A673 (cell line): Measurements from ENCODE around the gene BABAM1. TPM values are rescaled to one million over a fixed set of nuclear protein-coding genes. Genes with fewer than 3 reads are reported as not detected.

ENCODE experiments used
- BruUV-seq: library from RNA; stranded (reverse); fragments of 400-500 nt; replicated peaks from 2 replicates; lab custom pipeline; 2021; lab: Mats Ljungman, UMichigan
- CTCF ChIA-PET: fragments of 300-600 bp; sonication (Branson Sonifier 250); formaldehyde crosslinking; loops from one replicate; lab custom pipeline; 2022; ENCODE audit warnings: antibody characterized with exemption; lab: Charles Lee
- POLR2A ChIA-PET: fragments of 300-600 bp; sonication (Branson Sonifier 250); formaldehyde crosslinking; loops from one replicate; lab custom pipeline; 2022; ENCODE audit warnings: antibody characterized with exemption; ENCODE audit not compliant: low non-redundant PET; lab: Charles Lee
- DNase-seq: peaks from one replicate; pipeline ENCODE4 v3.0.0-alpha.2; 2015; ENCODE audit warnings: low spot score
- H3K27ac ChIP-seq: fragments of 200-600 bp; sonication (generic); 2 replicates; pipeline ENCODE4 v1.5.1; 2016; ENCODE audit warnings: mixed run types, low read depth, mild to moderate bottlenecking, mixed read lengths, antibody characterized with exemption, low read length; ENCODE audit not compliant: poor library complexity, severe bottlenecking
- H3K27me3 ChIP-seq: fragments of 200-600 bp; sonication (generic); replicated peaks from 2 replicates; pipeline ENCODE4 v1.6.1; 2017; ENCODE audit warnings: mixed run types, low read depth, mild to moderate bottlenecking, mixed read lengths, antibody characterized with exemption, low read length; ENCODE audit not compliant: insufficient read depth, poor library complexity
- H3K36me3 ChIP-seq: fragments of 200-600 bp; sonication (generic); 2 replicates; pipeline ENCODE4 v1.6.1; 2016; ENCODE audit warnings: mixed run types, mild to moderate bottlenecking, mixed read lengths, antibody characterized with exemption, low read length; ENCODE audit not compliant: insufficient read depth, poor library complexity, severe bottlenecking
- H3K4me1 ChIP-seq: fragments of 200-600 bp; sonication (generic); 2 replicates; pipeline ENCODE4 v1.6.1; 2017; ENCODE audit warnings: mixed run types, mild to moderate bottlenecking, mixed read lengths, antibody characterized with exemption, low read length; ENCODE audit not compliant: insufficient read depth, poor library complexity, severe bottlenecking
- H3K4me3 ChIP-seq: fragments of 200-600 bp; sonication (generic); 2 replicates; pipeline ENCODE4 v1.5.1; 2016; ENCODE audit warnings: low read depth, mixed run types, mild to moderate bottlenecking, mixed read lengths, low read length; ENCODE audit not compliant: poor library complexity, severe bottlenecking
- H3K9me3 ChIP-seq: fragments of 200-600 bp; sonication (generic); 2 replicates; pipeline ENCODE4 v1.6.1; 2016; ENCODE audit warnings: mixed run types, low read depth, mild to moderate bottlenecking, mixed read lengths, antibody characterized with exemption, low read length; ENCODE audit not compliant: poor library complexity, severe bottlenecking
- EZH2 ChIP-seq: fragments of 200-600 bp; sonication (generic); IDR thresholded peaks from 2 replicates; pipeline ENCODE4 v1.6.1; 2017; ENCODE audit warnings: borderline replicate concordance, low read depth, mild to moderate bottlenecking, mixed read lengths, antibody characterized with exemption, low read length; ENCODE audit not compliant: poor library complexity, severe bottlenecking
- intact Hi-C: fragments of 100-400 bp; cut with micrococcal nuclease; formaldehyde crosslinking; loops from one replicate; pipeline ENCODE4 v1.10.0; 2022; ENCODE audit not compliant: unreplicated experiment
- total RNA-seq: library from RNA; stranded (reverse); gene quantifications from 2 replicates; pipeline ENCODE4 v1.2.3, GENCODE V29; 2021
- TF ChIP-seq, protein P1 (sequence below): fragments of 300-800, 200-600 bp; sonication (generic); conservative IDR thresholded peaks from 2 replicates; pipeline ENCODE4 v1.5.1; 2017; ENCODE audit warnings: low read depth, mild to moderate bottlenecking, antibody characterized with exemption, low read length, moderate library complexity, mixed read lengths

BABAM1 gene
- total RNA-seq, 1 experiment from 2014 or later: 147 TPM

DNA sequence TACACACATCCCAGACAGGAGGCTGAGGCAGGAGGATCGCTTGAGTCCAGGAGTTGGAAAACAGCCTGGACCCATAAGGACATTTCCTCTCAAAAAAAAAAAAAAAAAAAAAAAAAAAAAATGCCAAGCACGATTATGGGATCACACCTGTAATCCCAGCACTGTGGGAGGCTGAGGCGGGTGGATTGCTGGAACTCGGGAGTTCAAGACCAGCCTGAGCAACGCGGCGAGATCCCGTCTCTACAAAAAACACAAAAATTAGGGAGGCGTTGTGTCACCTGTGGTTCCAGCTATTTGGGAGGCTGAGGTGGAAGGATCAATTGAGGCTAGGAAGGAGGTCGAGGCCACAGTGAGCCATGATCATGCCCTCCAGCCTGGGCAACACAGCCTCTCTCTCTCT, 42.2 kb upstream of the BABAM1 start:
- H3K4me3 ChIP-seq: no peak overlapping the region
- no peak overlapping the region for H3K27ac ChIP-seq
- intact Hi-C loops: no loop called here
- H3K4me1 ChIP-seq: peaks cover 5% of the 10 kb centered on the region
- TF ChIP-seq, protein P1, sequence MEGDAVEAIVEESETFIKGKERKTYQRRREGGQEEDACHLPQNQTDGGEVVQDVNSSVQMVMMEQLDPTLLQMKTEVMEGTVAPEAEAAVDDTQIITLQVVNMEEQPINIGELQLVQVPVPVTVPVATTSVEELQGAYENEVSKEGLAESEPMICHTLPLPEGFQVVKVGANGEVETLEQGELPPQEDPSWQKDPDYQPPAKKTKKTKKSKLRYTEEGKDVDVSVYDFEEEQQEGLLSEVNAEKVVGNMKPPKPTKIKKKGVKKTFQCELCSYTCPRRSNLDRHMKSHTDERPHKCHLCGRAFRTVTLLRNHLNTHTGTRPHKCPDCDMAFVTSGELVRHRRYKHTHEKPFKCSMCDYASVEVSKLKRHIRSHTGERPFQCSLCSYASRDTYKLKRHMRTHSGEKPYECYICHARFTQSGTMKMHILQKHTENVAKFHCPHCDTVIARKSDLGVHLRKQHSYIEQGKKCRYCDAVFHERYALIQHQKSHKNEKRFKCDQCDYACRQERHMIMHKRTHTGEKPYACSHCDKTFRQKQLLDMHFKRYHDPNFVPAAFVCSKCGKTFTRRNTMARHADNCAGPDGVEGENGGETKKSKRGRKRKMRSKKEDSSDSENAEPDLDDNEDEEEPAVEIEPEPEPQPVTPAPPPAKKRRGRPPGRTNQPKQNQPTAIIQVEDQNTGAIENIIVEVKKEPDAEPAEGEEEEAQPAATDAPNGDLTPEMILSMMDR: no peak
- TF ChIP-seq EZH2: no peak
- CTCF ChIA-PET: no interaction called here
- DNase-seq: no peak
- no peaks in the 10 kb centered on the region for H3K27me3 ChIP-seq
- H3K9me3 ChIP-seq: no peaks in the 10 kb centered on the region
- no peaks in the 10 kb centered on the region for H3K36me3 ChIP-seq
- POLR2A ChIA-PET: no interaction called here
- no TSS peak for BruUV-seq

DNA sequence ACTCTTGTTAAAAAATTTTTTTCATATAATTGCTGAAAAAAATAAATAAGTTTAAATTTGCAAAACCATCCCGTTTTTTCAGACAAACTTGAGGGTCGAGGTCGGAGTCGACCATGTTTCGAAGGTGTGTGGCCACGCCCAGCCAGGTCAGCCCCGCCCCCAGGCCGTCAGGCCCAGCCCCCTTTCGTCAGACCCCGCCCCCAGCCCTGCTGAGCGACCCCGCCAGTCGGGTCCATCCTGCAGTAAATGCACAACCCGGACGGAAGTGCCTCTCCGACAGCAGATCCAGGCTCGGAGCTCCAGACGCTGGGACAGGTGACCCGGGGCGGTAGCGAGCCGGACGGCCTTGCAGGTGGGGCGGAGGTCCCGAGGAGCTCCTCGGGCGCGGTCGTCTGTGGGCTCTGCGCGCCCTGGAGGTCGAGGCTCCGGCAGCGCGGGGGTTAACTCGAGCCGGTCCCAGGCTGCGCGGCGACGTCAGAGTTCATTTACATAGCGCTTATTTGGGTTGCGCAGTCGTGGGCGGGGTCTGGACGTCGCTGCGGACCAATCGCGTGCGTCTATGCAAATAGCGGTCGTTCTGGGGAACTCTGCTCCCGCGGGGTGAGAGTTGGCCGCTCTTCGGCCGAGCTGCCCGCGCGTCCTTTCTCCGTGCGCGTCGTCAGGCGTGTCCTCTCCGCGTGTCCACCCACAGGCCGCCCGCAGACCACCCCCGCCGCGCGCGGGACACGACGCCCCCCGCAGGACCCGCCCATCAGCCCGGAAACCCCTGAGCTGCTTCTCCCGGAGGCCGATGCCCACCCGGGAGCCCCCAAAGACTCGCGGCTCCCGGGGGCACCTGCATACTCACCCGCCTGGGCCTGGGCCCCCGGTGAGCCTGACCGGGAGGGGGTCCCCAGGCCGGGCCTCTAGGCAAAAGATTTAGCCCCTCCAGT, 41.0 kb upstream of the BABAM1 start, which contains the start of gene OCEL1:
Gene OCEL1 (plus strand): TSS at position 225 of the 932 bp plus-strand sequence. CDS start 22 bp downstream, at position 247.
- DNase-seq: peak; percentile 98
- BruUV-seq: no TSS peak
- Histone ChIP-seq H3K27ac (peak within 1 kb of the TSS; percentile 86), H3K4me3 (peak within 1 kb of the TSS; percentile 59), H3K36me3 (no peaks in the 10 kb centered on the region), H3K9me3 (no peaks in the 10 kb centered on the region), H3K4me1 (peaks cover 5% of the 10 kb centered on the region), H3K27me3 (no peaks in the 10 kb centered on the region)
- no peak for TF ChIP-seq EZH2
- ChIA-PET POLR2A (no interaction called here), CTCF (interaction anchor here (0.6 kb wide), 1 partner anchor 15 kb away, joined by 3 read pairs; no protein-coding TSS in a partner anchor)
- intact Hi-C loops: no loop called here

DNA sequence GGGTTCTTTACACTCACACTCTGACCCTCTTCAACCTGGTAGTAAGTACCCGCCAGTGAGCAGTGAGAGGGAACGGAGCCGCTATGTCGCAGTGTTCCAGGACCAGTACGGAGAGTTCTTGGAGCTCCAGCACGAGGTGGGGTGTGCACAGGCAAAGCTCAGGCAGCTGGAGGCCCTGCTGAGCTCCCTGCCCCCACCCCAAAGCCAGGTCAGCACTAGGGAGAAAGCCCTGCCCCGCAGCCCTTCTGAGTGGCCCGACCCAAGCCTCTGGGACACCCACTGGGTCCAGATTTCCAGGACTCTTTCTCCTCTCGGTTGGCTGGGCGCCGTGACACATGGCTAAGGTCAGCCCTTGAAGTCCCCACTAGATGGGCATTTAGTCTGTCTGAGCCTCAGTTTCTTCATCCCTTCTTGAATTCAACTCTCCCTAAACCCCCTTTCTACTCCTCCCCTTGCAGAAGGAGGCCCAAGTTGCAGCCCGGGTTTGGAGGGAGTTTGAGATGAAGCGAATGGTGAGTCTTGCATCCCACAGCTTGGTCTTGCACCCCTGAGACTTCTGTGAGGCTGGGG, 39.4 kb upstream of the BABAM1 start:
- H3K9me3 ChIP-seq: no peaks in the 10 kb centered on the region
- no peak overlapping the region for H3K4me3 ChIP-seq
- CTCF ChIA-PET: no interaction called here
- intact Hi-C loops: no loop called here
- TF ChIP-seq EZH2: no peak
- TF ChIP-seq, protein P1: no peak
- DNase-seq: no peak
- POLR2A ChIA-PET: interaction anchor here (0.7 kb wide), 1 partner anchor 173 kb away, joined by 5 read pairs; no protein-coding TSS in a partner anchor
- H3K36me3 ChIP-seq: peaks cover 15% of the 10 kb centered on the region
- peaks cover 5% of the 10 kb centered on the region for H3K4me1 ChIP-seq
- H3K27me3 ChIP-seq: no peaks in the 10 kb centered on the region
- no peak overlapping the region for H3K27ac ChIP-seq
- no TSS peak for BruUV-seq
